Ishikawa (cell line): Measurements from ENCODE around the gene NDUFAF7.

Source experiments
- CEBPB ChIP-seq: IDR thresholded peaks from 2 replicates; pipeline ENCODE4 v1.6.1; 2012
- CREB1 ChIP-seq: IDR thresholded peaks from 2 replicates; pipeline ENCODE4 v1.6.1; 2012; ENCODE audit warnings: low read depth
- EGR1 ChIP-seq: IDR thresholded peaks from 2 replicates; pipeline ENCODE4 v1.6.1; 2012
- EP300 ChIP-seq: IDR thresholded peaks from 2 replicates; pipeline ENCODE4 v1.6.1; 2012; ENCODE audit warnings: borderline replicate concordance
- FOXM1 ChIP-seq: IDR thresholded peaks from 2 replicates; pipeline ENCODE4 v1.6.1; 2012; ENCODE audit warnings: low read depth, borderline replicate concordance
- NFIC ChIP-seq: IDR thresholded peaks from 2 replicates; pipeline ENCODE4 v1.6.1; 2012
- RAD21 ChIP-seq: IDR thresholded peaks from 2 replicates; pipeline ENCODE4 v1.6.1; 2012; ENCODE audit warnings: low read depth
- REST ChIP-seq: IDR thresholded peaks from 2 replicates; pipeline ENCODE4 v1.6.1; 2012; ENCODE audit warnings: low read depth, mild to moderate bottlenecking
- TAF1 ChIP-seq: IDR thresholded peaks from 2 replicates; pipeline ENCODE4 v1.6.1; 2012; ENCODE audit warnings: low read depth, mild to moderate bottlenecking
- YY1 ChIP-seq: IDR thresholded peaks from 2 replicates; pipeline ENCODE4 v1.6.1; 2012; ENCODE audit warnings: low read depth
- ZBTB7A ChIP-seq: IDR thresholded peaks from 2 replicates; pipeline ENCODE4 v1.6.1; 2012; ENCODE audit warnings: low read depth
- TF ChIP-seq, protein P1 (sequence below): IDR thresholded peaks from 2 replicates; pipeline ENCODE4 v1.6.1; 2012
- TF ChIP-seq, protein P2 (sequence below): IDR thresholded peaks from 2 replicates; pipeline ENCODE4 v1.6.1; 2012

GRCh38 chr2:37226863-37227262 is 4.6 kb upstream of the NDUFAF7 start:
- TF ChIP-seq CEBPB, result no peak
- TF ChIP-seq, protein P1, sequence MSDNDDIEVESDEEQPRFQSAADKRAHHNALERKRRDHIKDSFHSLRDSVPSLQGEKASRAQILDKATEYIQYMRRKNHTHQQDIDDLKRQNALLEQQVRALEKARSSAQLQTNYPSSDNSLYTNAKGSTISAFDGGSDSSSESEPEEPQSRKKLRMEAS, result no peak
- no peak for TF ChIP-seq REST
- TF ChIP-seq ZBTB7A, result no peak
- no peak for TF ChIP-seq EP300
- TF ChIP-seq YY1, result no peak
- TF ChIP-seq CREB1, result no peak
- TF ChIP-seq, protein P2, sequence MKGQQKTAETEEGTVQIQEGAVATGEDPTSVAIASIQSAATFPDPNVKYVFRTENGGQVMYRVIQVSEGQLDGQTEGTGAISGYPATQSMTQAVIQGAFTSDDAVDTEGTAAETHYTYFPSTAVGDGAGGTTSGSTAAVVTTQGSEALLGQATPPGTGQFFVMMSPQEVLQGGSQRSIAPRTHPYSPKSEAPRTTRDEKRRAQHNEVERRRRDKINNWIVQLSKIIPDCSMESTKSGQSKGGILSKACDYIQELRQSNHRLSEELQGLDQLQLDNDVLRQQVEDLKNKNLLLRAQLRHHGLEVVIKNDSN, result no peak
- no peak for TF ChIP-seq NFIC
- no peak for TF ChIP-seq EGR1
- no peak for TF ChIP-seq FOXM1
- TF ChIP-seq RAD21, result no peak
- no peak for TF ChIP-seq TAF1
